HuH-7 (cell line): Measurements from ENCODE around the gene CHST1.

Source experiments
- DNase-seq: peaks from one replicate; pipeline ENCODE4 v3.0.0; 2011; ENCODE audit warnings: low spot score

CHST1 gene

DNA sequence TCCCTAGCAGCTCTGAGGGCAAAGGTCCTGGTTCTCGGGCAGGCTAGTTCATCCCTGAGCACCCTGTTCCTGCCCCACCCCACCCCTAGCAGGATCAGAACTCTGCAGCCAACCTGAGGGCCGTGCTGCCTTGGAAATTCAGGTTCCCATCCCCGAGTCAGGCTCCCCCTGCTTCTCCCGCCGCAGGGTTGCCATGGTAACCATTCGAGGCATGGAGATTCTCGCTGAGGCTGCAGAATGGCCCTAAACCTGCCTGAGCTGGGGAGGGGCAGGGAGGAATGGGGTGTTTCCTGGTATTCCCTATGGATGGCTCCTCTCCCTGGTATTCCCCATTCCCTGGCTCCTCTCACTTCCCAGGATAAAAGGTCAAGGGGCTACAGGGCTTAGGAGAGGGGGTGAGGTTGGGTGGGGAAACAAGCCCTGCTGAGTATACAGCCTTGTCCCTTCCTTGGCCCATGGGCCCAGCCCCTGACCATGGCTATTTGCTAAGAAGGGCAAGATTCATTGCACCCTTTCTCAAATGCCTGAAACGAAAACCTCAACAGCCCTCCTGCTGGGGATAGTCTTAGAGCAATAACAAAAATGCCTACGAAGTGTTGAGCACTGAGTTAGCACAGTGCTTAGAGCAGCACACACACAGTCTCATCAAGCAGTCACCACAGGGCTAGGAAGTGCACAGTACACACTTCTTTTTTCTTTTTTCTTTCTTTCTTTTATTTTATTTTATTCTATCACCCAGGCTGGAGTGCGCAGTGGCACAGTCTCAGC lies 58.7 kb downstream of the CHST1 start:
- no peak for DNase-seq

DNA sequence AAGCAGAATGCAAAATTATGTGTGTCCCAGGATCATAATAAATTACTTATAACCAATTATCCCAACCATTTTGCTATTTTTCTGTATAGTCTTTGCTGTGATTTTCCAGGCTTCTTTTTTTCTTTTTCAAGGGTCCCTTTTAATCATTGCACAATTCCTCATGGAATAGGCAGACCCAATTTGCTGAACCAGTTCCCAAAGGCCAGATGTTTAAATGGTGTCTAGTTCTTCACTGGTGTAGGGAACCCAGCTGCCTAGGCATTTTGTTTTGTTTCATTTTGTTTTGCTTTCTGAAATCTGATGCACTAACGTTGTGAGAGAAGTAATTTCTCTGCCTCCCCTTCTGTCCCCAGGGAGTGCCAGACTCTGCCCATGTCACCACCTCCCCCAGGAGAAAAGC lies 60.4 kb downstream of the CHST1 start:
- no peak for DNase-seq

DNA sequence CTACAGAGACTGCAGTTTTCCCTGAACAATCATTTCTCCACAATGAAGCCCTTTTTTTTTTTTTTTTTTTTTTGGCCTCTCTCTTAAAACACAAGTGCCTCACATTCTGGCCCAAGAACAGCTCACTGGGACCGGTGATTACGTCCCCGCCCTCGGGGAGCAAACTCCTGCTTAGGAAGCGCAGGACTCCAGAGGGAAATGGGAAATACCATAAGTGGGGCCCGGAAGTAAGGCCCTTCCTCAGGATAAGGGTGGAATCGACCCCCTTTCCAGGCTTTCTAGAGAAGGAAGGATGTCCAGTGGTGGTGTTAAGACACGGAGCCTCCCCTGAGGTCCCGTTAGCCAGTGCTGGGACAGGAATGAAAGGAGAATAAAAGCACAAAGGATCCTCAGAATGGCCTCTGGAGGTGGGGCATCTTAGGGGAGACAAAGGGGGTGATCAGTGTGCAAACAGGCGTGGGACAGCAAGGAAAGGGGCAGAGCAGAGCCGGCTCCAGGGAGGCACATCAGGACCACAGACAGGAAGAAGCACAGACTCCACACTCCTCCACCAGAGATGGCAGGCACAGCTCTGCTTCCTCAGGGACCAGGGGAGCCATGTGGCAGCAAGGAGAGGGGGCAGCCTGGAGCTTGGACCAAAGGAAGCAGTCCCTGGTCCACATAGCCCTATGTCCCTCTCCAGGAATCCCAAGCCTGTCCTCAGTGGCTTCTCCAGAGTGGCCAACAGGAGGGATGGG lies 61.3 kb downstream of the CHST1 start:
- no peak for DNase-seq

DNA sequence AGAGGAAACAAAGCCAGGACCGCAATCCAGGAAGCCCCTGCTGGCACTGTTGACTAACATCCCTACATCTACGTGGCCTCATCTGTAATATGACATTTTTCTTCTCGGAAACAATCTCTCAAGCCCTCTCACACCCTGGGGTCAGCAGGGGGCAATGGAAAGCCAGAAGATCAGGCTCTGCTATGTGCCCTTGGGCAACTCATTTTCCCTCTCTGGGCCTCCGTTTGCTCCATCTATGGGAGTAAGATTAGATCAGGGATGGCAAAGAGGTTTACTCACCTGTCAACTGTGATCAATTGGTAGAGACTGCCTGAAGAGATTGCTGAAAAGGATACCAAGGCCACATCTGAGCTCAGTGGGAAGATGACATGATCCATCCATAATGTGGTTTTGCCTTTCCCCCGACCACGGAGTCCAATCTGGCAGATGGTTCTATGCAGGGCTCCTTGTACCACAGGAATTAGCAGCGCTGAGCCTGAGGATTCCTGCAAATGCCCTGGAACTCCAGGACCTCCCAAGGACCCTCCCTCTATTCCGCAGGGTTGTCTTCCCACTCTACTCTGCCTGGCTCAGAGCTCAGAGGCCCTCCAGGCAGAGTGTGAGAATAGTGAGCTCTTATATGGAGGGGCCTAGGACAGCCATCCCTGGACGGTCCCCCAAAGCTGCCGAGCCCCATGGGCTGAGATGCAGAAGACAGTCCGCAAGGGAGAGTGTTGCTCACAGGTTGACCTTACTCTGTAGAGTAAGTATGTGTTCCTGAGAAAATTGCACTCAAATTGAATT lies 66.1 kb downstream of the CHST1 start:
- no peak for DNase-seq
